Motor neuron (in vitro differentiated cells): ENCODE measurements around the gene TNFRSF18. TPM values are rescaled to one million over a fixed set of nuclear protein-coding genes. Genes with fewer than 3 reads are reported as not detected.
A peak's percentile ranks its signal among the peaks of the same experiment; 100 is the strongest.

Source experiments
- ATAC-seq, 8 experiments: fragments of 200-7000 bp; cut with Tn5 transposase; replicated peaks in 6 of 8; 2 replicates each; pipeline ENCODE4 v1.8.0; 2021; ENCODE audit warnings: mild to moderate bottlenecking in 8 of 8, moderate library complexity in 8 of 8
- H3K27ac ChIP-seq, 2 donors: fragments of 250-450 bp; sonication (Bioruptor Pico); 2 replicates each; pipeline ENCODE4 v1.9.0; 2021; ENCODE audit warnings: antibody characterized with exemption in 2 of 2, mild to moderate bottlenecking in 2 of 2, moderate library complexity in 1 of 2
- H3K4me1 ChIP-seq, 2 donors: fragments of 250-450 bp; sonication (Bioruptor Pico); replicated peaks in 1 of 2; 2 replicates each; pipeline ENCODE4 v1.6.1; 2021; ENCODE audit warnings: antibody characterized with exemption in 2 of 2, mild to moderate bottlenecking in 2 of 2, moderate library complexity in 1 of 2
- H3K4me3 ChIP-seq, 5 donors: fragments of 250-450 bp; sonication (Bioruptor Pico); 2 replicates each; pipeline ENCODE4 v1.9.0; 2021; ENCODE audit warnings: antibody characterized with exemption in 5 of 5, mild to moderate bottlenecking in 5 of 5, moderate library complexity in 4 of 5
- WGBS, 10 experiments: fragments of 450-650 bp; shearing (Covaris generic); methylation state at CpG; one replicate each; pipeline ENCODE4 v1.0.0; 2022; 5-methylcytosine and 5-hydroxymethylcytosine counted together
- in situ Hi-C, 9 experiments: fragments of 400-800 bp; cut with MboI; loops; one replicate each; pipeline ENCODE4 v1.15.0; 2021; ENCODE audit warnings: low sequenced_read_pairs in 9 of 9, low pct_unique_long_range_greater_than_20kb in 2 of 9; ENCODE audit not compliant: unreplicated experiment in 9 of 9
- total RNA-seq, 8 experiments: library from RNA; unstranded; fragments of 300-600 nt; gene quantifications; 2 replicates each; pipeline versions ENCODE4 v1.2.3 to v1.2.4, GENCODE V29; 2022

TNFRSF18 gene
- total RNA-seq, 8 experiments from 2014 or later = 0.24 to 0.49 TPM; not detected in 6

GRCh38 chr1:1162597-1163537 is 43.5 kb downstream of the TNFRSF18 start:
- no peak overlapping the region for H3K27ac ChIP-seq
- in situ Hi-C loops = loop anchor here in 1 of 9 experiments (25.0 kb wide), 1 partner anchor 99 kb away; the partner anchor contains the start of gene UBE2J2
- no peak overlapping the region for H3K4me3 ChIP-seq
- peaks cover 23 to 31% of the 10 kb centered on the region in 2 donors for H3K4me1 ChIP-seq
- WGBS, 10 experiments = no CpG with 5 or more reads among the region's 73 CpGs
- ATAC-seq = no peak

GRCh38 chr1:1161683-1162079 is 44.7 kb downstream of the TNFRSF18 start:
- ATAC-seq = no peak
- Histone ChIP-seq H3K4me3 (no peak overlapping the region), H3K27ac (no peak overlapping the region), H3K4me1 (peaks cover 30 to 34% of the 10 kb centered on the region in 2 donors)
- in situ Hi-C loops = loop anchor here in 1 of 9 experiments (25.0 kb wide), 1 partner anchor 101 kb away; the partner anchor contains the start of gene UBE2J2
- 50 to 78% methylated on average over 2 to 4 of the region's 17 CpGs; no CpG with 5 or more reads in 8 of the 10 experiments for WGBS, 10 experiments

GRCh38 chr1:1161078-1161682 is 45.2 kb downstream of the TNFRSF18 start:
- Histone ChIP-seq H3K27ac (no peak overlapping the region), H3K4me1 (peaks cover 25 to 29% of the 10 kb centered on the region in 2 donors), H3K4me3 (no peak overlapping the region)
- in situ Hi-C loops = loop anchor here in 1 of 9 experiments (25.0 kb wide), 1 partner anchor 101 kb away; the partner anchor contains the start of gene UBE2J2
- WGBS, 10 experiments = 93 to 100% methylated on average over 1 to 5 of the region's 29 CpGs; no CpG with 5 or more reads in 8 of the 10 experiments
- no peak for ATAC-seq

- no peak for ATAC-seq
- peaks cover 23% of the 10 kb centered on the region in 2 donors for H3K4me1 ChIP-seq
- no peak overlapping the region for H3K27ac ChIP-seq
- 60 to 100% (median 100%) methylated on average over 1 of the region's 23 CpGs; no CpG with 5 or more reads in 7 of the 10 experiments for WGBS, 10 experiments
- no peak overlapping the region for H3K4me3 ChIP-seq
- in situ Hi-C loops = loop anchor here in 1 of 9 experiments (25.0 kb wide), 1 partner anchor 102 kb away; the partner anchor contains the start of gene UBE2J2
Observed at GRCh38 chr1:1160281-1160930, 46.0 kb downstream of the TNFRSF18 start.

GRCh38 chr1:1157914-1158710 is 48.3 kb downstream of the TNFRSF18 start:
- in situ Hi-C loops = loop anchor here in 1 of 9 experiments (25.0 kb wide), 1 partner anchor 104 kb away; the partner anchor contains the start of gene UBE2J2
- Histone ChIP-seq H3K4me3 (peak overlapping the region; percentile 9 to 32 (median 26)), H3K27ac (peak overlapping the region; percentile 13 to 81), H3K4me1 (peaks cover 21 to 23% of the 10 kb centered on the region in 2 donors)
- 11 to 25% methylated on average over 4 to 8 of the region's 46 CpGs; no CpG with 5 or more reads in 8 of the 10 experiments for WGBS, 10 experiments
- peak; percentile 58 to 79 (median 72) for ATAC-seq

GRCh38 chr1:1157426-1157913 is 48.9 kb downstream of the TNFRSF18 start:
- Histone ChIP-seq H3K4me1 (peaks cover 21 to 23% of the 10 kb centered on the region in 2 donors), H3K27ac (peak overlapping the region; percentile 13 to 81), H3K4me3 (peak overlapping the region; percentile 9 to 32 (median 26))
- in situ Hi-C loops = loop anchor here in 1 of 9 experiments (25.0 kb wide), 1 partner anchor 105 kb away; the partner anchor contains the start of gene UBE2J2
- 0% methylated on average over 2 of the region's 29 CpGs; no CpG with 5 or more reads in 8 of the 10 experiments for WGBS, 10 experiments
- ATAC-seq = peak; percentile 50 to 86 (median 75)

GRCh38 chr1:1157033-1157365 is 49.4 kb downstream of the TNFRSF18 start:
- ATAC-seq = peak in 4 of 8 experiments; percentile 7 to 25 (median 23)
- H3K4me3 ChIP-seq = no peak overlapping the region
- peaks cover 19 to 23% of the 10 kb centered on the region in 2 donors for H3K4me1 ChIP-seq
- H3K27ac ChIP-seq = peak overlapping the region in 1 of 2 donors; percentile 46
- in situ Hi-C loops = loop anchor here in 1 of 9 experiments (25.0 kb wide), 1 partner anchor 105 kb away; the partner anchor contains the start of gene UBE2J2
- 72 to 83% methylated on average over 1 to 3 of the region's 9 CpGs; no CpG with 5 or more reads in 8 of the 10 experiments for WGBS, 10 experiments

GRCh38 chr1:1156140-1157032 is 50.0 kb downstream of the TNFRSF18 start:
- H3K4me3 ChIP-seq = no peak overlapping the region
- H3K27ac ChIP-seq = peak overlapping the region in 1 of 2 donors; percentile 46
- in situ Hi-C loops = loop anchor here in 1 of 9 experiments (25.0 kb wide), 1 partner anchor 106 kb away; the partner anchor contains the start of gene UBE2J2
- H3K4me1 ChIP-seq = peaks cover 17% of the 10 kb centered on the region in 2 donors
- 81 to 95% (median 91%) methylated on average over 5 to 10 of the region's 26 CpGs; no CpG with 5 or more reads in 6 of the 10 experiments for WGBS, 10 experiments
- no peak for ATAC-seq

- H3K27ac ChIP-seq = no peak overlapping the region
Observed at GRCh38 chr1:1155258-1155657, 51.1 kb downstream of the TNFRSF18 start.

GRCh38 chr1:1153874-1154273 is 52.5 kb downstream of the TNFRSF18 start:
- no peak overlapping the region for H3K27ac ChIP-seq
- ATAC-seq = no peak
- peaks cover 17% of the 10 kb centered on the region in 2 donors for H3K4me1 ChIP-seq
- WGBS, 10 experiments = 0 to 100% (median 56%) methylated on average over 1 to 4 of the region's 4 CpGs
- H3K4me3 ChIP-seq = no peak overlapping the region
- in situ Hi-C loops = loop anchor here in 1 of 9 experiments (25.0 kb wide), 1 partner anchor 108 kb away; the partner anchor contains the start of gene UBE2J2

More at GRCh38 chr1:1155258-1155657, 51.1 kb downstream of the TNFRSF18 start:
- in situ Hi-C loops = loop anchor here in 1 of 9 experiments (25.0 kb wide), 1 partner anchor 107 kb away; the partner anchor contains the start of gene UBE2J2
- H3K4me3 ChIP-seq = no peak overlapping the region
- peaks cover 17% of the 10 kb centered on the region in 2 donors for H3K4me1 ChIP-seq
- ATAC-seq = no peak
- WGBS, 10 experiments = 56 to 100% (median 80%) methylated on average over 1 to 10 of the region's 10 CpGs; no CpG with 5 or more reads in 1 of the 10 experiments
